Loucy (cell line): ENCODE results near the gene RNF169.

Experiments used
- EZH2phosphoT487 ChIP-seq: fragments of 200-600 bp; IDR thresholded peaks from 2 replicates; pipeline ENCODE4 v1.6.1; 2018; ENCODE audit warnings: antibody characterized with exemption, mild to moderate bottlenecking, moderate library complexity, borderline replicate concordance
- TF ChIP-seq, protein P1 (sequence below): fragments of 200-600 bp; sonication (generic); conservative IDR thresholded peaks from 2 replicates; pipeline ENCODE4 v1.5.1; 2014; ENCODE audit warnings: mild to moderate bottlenecking, antibody characterized with exemption, low read length

DNA sequence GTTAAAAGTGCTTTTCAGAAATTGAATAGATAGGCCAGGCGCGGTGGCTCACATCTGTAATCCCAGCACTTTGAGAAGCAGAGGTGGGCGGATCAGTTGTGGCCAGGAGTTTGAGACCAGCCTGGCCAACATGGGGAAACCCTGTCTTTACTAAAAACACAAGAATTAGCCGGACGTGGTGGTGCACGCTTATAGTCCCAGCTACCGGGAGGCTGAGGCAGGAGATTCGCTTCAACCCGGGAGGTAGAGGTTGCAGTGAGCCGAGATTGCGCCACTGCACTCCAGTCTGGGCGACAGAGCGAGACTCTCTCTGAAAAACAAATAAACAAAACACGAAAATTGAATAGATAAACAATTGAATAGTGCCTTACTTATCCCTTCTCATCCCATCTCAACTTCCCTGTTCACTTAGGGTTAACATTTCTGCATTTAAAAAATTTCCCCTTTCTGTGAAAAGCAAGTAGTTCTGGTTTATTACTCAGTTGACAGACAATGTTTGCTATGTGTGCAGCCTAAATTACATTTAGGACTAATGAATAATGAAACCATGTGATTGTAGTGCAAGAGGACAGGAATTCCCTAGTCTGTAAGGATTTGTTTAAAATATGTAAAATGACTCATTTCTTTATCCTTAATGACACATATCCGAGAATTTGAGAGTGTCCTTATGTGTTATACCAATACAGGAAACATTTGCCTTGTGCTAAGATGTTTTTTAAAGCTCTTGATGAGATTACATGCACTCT is 6.0 kb downstream of the RNF169 start:
- TF ChIP-seq EZH2phosphoT487, result no peak
- TF ChIP-seq, protein P1, sequence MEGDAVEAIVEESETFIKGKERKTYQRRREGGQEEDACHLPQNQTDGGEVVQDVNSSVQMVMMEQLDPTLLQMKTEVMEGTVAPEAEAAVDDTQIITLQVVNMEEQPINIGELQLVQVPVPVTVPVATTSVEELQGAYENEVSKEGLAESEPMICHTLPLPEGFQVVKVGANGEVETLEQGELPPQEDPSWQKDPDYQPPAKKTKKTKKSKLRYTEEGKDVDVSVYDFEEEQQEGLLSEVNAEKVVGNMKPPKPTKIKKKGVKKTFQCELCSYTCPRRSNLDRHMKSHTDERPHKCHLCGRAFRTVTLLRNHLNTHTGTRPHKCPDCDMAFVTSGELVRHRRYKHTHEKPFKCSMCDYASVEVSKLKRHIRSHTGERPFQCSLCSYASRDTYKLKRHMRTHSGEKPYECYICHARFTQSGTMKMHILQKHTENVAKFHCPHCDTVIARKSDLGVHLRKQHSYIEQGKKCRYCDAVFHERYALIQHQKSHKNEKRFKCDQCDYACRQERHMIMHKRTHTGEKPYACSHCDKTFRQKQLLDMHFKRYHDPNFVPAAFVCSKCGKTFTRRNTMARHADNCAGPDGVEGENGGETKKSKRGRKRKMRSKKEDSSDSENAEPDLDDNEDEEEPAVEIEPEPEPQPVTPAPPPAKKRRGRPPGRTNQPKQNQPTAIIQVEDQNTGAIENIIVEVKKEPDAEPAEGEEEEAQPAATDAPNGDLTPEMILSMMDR, result no peak
